ENCODE measurements around the gene MALL.
"Not testable (repeated sequence)": the region's sequence is repeated elsewhere in the genome, so short reads cannot be mapped to it uniquely, and the experiment has no call there.

MALL gene

DNA sequence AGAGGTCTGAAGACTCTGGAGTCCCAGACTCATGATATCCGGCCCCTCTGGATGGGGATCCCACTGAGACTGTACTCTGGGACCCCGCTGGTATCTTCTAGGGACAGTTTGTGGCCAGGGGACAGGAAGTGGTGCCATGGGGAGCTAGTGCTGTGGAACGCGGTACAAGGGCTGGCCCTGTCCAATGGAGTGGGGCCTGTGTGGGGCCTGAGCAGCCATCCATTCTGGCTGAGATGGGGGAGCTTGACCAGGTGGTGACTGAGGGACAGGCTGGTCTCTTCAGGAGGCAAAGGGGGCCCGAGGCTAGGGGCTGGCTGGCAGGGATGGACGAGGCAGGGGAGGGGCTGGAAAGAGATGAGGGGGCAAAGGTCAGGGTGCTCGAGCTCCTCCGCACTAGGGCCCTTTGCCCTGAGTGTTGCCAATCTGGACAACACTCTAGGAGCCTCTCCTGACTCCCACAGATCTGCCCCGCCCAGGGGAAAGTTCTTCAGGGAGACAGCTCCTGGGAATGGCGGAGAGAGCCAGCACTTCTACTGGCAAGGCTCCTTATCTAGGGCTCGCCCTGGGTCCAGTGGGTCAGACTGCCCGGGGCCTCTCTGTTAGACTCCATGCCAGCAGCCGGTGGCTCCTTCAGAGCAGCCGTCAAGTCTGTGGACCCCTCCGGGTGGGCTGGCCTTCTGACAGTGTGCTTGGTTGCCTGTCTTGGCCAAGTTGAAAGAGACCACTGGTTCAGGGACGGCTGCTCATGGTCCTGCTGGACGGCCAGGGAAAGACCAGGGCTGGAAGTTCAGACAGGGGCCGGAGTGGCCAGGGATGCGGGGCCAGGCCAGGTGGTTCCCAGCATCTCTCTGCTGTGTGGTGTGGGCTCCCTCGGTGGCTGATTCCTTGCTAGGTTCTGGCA is 12.3 kb downstream of the MALL start:
- in situ Hi-C loops (cut with MboI; ENCODE audit: low pct_unique_long_range_greater_than_20kb, low sequenced_read_pairs, unreplicated experiment): no loop called here
- TF ChIP-seq, protein P1, sequence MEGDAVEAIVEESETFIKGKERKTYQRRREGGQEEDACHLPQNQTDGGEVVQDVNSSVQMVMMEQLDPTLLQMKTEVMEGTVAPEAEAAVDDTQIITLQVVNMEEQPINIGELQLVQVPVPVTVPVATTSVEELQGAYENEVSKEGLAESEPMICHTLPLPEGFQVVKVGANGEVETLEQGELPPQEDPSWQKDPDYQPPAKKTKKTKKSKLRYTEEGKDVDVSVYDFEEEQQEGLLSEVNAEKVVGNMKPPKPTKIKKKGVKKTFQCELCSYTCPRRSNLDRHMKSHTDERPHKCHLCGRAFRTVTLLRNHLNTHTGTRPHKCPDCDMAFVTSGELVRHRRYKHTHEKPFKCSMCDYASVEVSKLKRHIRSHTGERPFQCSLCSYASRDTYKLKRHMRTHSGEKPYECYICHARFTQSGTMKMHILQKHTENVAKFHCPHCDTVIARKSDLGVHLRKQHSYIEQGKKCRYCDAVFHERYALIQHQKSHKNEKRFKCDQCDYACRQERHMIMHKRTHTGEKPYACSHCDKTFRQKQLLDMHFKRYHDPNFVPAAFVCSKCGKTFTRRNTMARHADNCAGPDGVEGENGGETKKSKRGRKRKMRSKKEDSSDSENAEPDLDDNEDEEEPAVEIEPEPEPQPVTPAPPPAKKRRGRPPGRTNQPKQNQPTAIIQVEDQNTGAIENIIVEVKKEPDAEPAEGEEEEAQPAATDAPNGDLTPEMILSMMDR (IDR thresholded peaks at IDR 0.05; ENCODE audit: extremely low read depth, insufficient read depth, missing control alignments): no peak
- DNase-seq (ENCODE audit: low spot score): no peak

DNA sequence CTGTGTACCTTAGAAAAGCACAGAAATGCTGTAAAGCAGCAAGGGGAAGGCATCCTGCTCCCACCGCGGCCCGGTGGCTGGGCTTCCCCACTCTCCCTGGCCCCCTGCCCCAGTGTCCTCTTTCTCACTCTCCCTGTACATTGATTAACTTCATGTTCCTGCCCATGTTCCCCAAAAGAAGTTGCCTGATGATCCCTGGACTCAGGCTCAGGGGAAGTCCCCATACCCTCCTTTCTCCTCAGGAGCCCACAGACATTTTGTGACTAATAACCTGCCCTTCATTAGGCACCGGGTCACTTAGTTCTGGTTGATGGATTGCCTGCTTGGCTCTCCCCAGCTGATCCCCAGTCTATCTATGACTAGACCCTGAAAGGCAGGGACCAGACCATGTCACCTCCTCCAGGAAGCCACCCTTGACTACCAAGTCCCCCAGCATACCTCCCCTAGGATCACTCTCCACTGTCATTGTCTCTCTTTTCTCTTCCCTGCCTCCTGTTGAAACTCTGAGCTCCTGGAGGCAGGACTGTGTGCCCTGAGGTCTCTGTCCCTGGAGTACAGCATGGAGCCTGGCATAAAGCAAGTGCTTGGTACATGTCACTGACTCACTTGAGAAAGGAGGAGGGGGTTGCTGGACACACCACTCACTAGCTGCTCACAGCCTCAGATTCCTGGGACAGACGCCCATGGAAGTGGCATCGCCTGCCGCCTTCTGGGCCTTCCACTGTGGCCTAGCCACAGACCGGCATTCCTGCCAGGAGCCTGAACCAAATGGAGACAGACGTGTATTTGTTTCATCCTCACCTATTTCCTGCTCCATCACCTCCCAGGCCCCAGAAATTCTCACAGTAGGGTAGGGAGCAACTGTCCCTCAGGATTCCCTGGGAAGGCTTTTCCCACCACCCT is 13.5 kb downstream of the MALL start:
- DNase-seq (ENCODE audit: low spot score): no peak
- in situ Hi-C loops (cut with MboI; ENCODE audit: low pct_unique_long_range_greater_than_20kb, low sequenced_read_pairs, unreplicated experiment): no loop called here
- TF ChIP-seq, protein P1 (IDR thresholded peaks at IDR 0.05; ENCODE audit: extremely low read depth, insufficient read depth, missing control alignments): no peak

DNA sequence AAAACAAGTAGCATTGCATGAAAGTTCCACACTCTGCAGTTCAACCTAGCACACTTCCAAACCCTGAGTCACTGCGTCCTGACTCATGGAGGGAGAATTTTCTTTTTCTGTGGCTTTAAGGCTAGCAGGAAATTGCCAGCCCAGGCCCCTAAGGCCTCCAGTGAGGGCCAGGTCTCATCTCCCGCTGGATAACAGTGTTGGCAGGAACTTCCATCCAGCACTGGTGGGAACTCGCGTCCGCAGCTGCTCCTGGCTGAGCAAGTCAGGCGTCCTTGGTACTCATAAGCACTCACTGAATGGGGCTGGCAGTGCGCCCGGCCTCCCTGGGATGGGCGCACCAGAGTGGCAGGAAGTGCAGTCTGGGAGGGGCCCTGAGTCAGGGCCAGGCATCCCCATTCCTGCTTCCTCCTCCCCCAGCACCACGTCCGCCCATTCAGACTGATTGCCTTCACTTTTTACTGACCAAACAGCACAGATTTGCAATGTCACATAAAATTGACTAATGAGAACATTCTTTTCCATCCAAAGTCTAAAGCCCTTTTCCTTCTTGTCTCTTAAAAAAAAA is 14.3 kb downstream of the MALL start:
- DNase-seq (ENCODE audit: low spot score): no peak
- TF ChIP-seq, protein P1 (IDR thresholded peaks at IDR 0.05; ENCODE audit: extremely low read depth, insufficient read depth, missing control alignments): no peak
- in situ Hi-C loops (cut with MboI; ENCODE audit: low pct_unique_long_range_greater_than_20kb, low sequenced_read_pairs, unreplicated experiment): no loop called here

DNA sequence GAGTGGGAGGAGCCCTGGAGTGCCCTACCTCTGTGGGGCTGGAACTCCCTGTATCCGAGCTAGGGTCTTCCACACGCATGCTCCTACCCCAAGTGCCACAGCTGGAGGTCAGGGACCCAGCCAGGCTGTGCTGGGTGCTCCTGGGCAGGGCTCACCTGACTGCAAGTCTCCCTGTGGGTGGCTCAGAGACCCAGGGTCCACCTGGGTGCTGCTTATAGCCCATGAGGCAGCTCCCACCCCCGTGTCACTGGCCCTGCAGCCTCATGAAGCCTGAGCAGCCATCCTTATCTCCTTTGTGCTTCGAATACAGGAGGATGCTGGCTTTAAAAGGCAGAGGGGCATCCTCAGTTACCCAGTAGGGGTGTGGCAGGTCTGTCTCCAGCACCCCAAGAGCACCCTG is 14.7 kb downstream of the MALL start:
- DNase-seq (ENCODE audit: low spot score); in situ Hi-C loops (cut with MboI; ENCODE audit: low pct_unique_long_range_greater_than_20kb, low sequenced_read_pairs, unreplicated experiment): not testable (repeated sequence)

DNA sequence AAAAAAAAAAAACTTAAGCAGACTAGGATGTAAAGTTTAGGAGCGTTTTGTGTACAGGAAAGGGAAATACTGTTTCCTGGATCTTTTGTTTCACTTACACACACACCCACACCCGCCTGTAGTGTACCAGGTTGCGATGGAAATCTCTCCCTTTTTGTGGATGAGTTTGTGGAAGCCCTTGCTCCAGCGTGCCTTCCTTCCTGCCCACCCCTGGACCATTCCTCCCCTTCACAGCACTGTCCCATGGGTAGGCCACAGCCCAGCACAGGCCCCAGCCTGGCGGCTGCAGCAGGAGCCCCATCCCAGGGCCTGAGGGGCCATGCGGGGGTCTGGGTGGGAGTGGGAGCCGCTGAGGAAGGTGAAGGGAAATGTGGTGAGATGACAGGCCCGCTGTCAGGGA is 15.1 kb downstream of the MALL start:
- DNase-seq (ENCODE audit: low spot score): no peak
- in situ Hi-C loops (cut with MboI; ENCODE audit: low pct_unique_long_range_greater_than_20kb, low sequenced_read_pairs, unreplicated experiment): no loop called here
- TF ChIP-seq, protein P1 (IDR thresholded peaks at IDR 0.05; ENCODE audit: extremely low read depth, insufficient read depth, missing control alignments): no peak

DNA sequence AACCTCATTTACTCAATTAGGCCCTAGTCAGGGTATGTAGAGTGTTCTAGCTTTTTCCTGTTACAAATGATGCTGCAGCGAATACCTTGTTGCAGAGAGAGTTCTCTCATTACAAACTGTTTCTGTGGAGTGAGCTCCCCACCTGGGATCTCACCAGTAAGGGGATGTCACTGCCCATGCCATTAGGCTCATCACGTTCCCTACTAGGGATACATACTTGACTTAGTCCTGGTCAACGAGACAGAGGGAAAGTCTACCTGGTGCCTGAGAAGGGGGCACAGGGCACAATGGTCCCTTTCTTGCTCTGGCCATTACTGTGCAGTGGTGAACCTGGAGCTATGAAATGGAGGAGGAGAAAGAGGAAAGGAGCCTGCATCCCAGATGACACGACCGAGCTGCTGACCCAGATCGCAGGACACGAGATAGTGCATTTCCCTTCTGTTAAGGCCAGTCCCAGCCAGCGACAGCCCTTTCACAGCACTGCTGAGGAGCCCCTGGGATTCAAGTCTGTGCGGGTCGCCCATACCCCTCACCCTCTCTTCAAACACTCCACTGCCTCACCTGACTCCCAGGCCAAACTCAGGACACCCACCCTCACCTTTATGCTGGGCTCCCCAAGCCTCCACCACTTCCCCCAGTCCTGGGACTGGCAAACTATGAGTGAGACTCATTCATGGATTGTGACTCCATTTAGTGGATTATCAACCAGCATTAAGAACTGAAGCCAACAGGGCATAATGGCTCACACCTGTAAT is 16.0 kb downstream of the MALL start:
- in situ Hi-C loops (cut with MboI; ENCODE audit: low pct_unique_long_range_greater_than_20kb, low sequenced_read_pairs, unreplicated experiment): no loop called here
- TF ChIP-seq, protein P1 (IDR thresholded peaks at IDR 0.05; ENCODE audit: extremely low read depth, insufficient read depth, missing control alignments): no peak
- DNase-seq (ENCODE audit: low spot score): no peak
